ENCODE measurements around the gene PIK3R2.

GRCh38 chr19:18141031-18141430 is 11.9 kb upstream of the PIK3R2 start:
- TF ChIP-seq CTCF (IDR thresholded peaks at IDR 0.05; ENCODE audit: low read depth, low read length) (no peak), POLR2A (IDR thresholded peaks at IDR 0.05; ENCODE audit: extremely low read depth, insufficient read length) (no peak), MAX (IDR thresholded peaks at IDR 0.05; ENCODE audit: low read depth, low read length) (no peak), MYC (IDR thresholded peaks at IDR 0.05; ENCODE audit: low read depth, low read length) (no peak)

Measured in NB4 (cell line).